Activated CD8-positive, alpha-beta T cell treated with anti-CD3 and anti-CD28 coated beads, Interleukin-2, amount 10 ng/mL, durations not matched to agents 7 days and 5 days (primary cell): ENCODE measurements around the gene SPRN. TPM values are rescaled to one million over a fixed set of nuclear protein-coding genes. Genes with fewer than 3 reads are reported as not detected.

ENCODE experiments used
- ATAC-seq: fragments of 150-1000 bp; cut with Tn5 transposase; one replicate; pipeline ENCODE4 v1.10.0; 2021; ENCODE audit warnings: moderate library complexity
- CTCF ChIA-PET: fragments of 350-600 bp; sonication (Branson Sonifier 250); formaldehyde crosslinking; loops from one replicate; lab custom pipeline; 2021; ENCODE audit warnings: antibody characterized with exemption; lab: Charles Lee
- POLR2A ChIA-PET: fragments of 350-600 bp; sonication (Branson Sonifier 250); formaldehyde crosslinking; loops from one replicate; lab custom pipeline; 2021; ENCODE audit warnings: antibody characterized with exemption; lab: Charles Lee
- DNase-seq: peaks from one replicate; pipeline ENCODE4 v3.0.0-alpha.2; 2020
- H3K27ac Mint-ChIP-seq: one replicate; pipeline ENCODE4 v1.8.0; 2021; ENCODE audit warnings: mild to moderate bottlenecking, mixed read lengths
- H3K27me3 Mint-ChIP-seq: one replicate; pipeline ENCODE4 v1.8.0; 2021; ENCODE audit warnings: low read depth, mixed read lengths
- H3K36me3 Mint-ChIP-seq: one replicate; pipeline ENCODE4 v1.8.0; 2021; ENCODE audit warnings: low read depth, mixed read lengths
- H3K4me1 Mint-ChIP-seq: one replicate; pipeline ENCODE4 v1.8.0; 2021; ENCODE audit warnings: low read depth, mixed read lengths
- H3K4me3 Mint-ChIP-seq: one replicate; pipeline ENCODE4 v1.8.0; 2021; ENCODE audit warnings: mild to moderate bottlenecking, mixed read lengths
- H3K9me3 Mint-ChIP-seq: one replicate; pipeline ENCODE4 v1.8.0; 2022; ENCODE audit warnings: mixed read lengths; ENCODE audit not compliant: insufficient read depth
- total RNA-seq, 2 experiments: library from RNA; stranded (reverse); gene quantifications; one replicate each; pipeline ENCODE4 v1.2.3, GENCODE V29; 2021

The SPRN gene
- total RNA-seq, 2 experiments from 2014 or later: not detected

- no peak for DNase-seq
- ChIA-PET POLR2A (no interaction called here), CTCF (no interaction called here)
- ATAC-seq: no peak
- peaks cover 39% of the 10 kb centered on the region for H3K4me1 Mint-ChIP-seq
- no peaks in the 10 kb centered on the region for H3K9me3 Mint-ChIP-seq
- H3K27ac Mint-ChIP-seq: peak overlapping the region; percentile 45
- H3K4me3 Mint-ChIP-seq: no peak overlapping the region
- peaks cover 54% of the 10 kb centered on the region for H3K36me3 Mint-ChIP-seq
- no peaks in the 10 kb centered on the region for H3K27me3 Mint-ChIP-seq
Observed at GRCh38 chr10:133397938-133398337, 26.5 kb downstream of the SPRN start.

GRCh38 chr10:133396035-133396624 is 28.3 kb downstream of the SPRN start:
- ChIA-PET POLR2A (no interaction called here), CTCF (interaction anchor here (1.3 kb wide), 1 partner anchor 67 kb away, joined by 3 read pairs; no protein-coding TSS in a partner anchor)
- H3K9me3 Mint-ChIP-seq: no peaks in the 10 kb centered on the region
- peak overlapping the region; percentile 90 for H3K27ac Mint-ChIP-seq
- H3K4me1 Mint-ChIP-seq: peaks cover 46% of the 10 kb centered on the region
- H3K4me3 Mint-ChIP-seq: peak overlapping the region; percentile 91
- H3K36me3 Mint-ChIP-seq: peaks cover 43% of the 10 kb centered on the region
- no peaks in the 10 kb centered on the region for H3K27me3 Mint-ChIP-seq
- DNase-seq (no peak), ATAC-seq (no peak)

- H3K4me1 Mint-ChIP-seq: peaks cover 47% of the 10 kb centered on the region
- CTCF ChIA-PET: interaction anchor here (1.3 kb wide), 1 partner anchor 65 kb away, joined by 3 read pairs; no protein-coding TSS in a partner anchor
Observed at GRCh38 chr10:133394801-133395221, 29.6 kb downstream of the SPRN start.

GRCh38 chr10:133394064-133394663 is 30.3 kb downstream of the SPRN start, which contains the start of gene MTG1:
TSS of gene MTG1 (plus strand) at chr10:133394157. CDS start at chr10:133394221, 64 bp downstream.
- Mint-ChIP-seq H3K27ac (peak within 1 kb of the TSS; percentile 90), H3K4me1 (peaks cover 49% of the 10 kb centered on the region), H3K9me3 (no peaks in the 10 kb centered on the region), H3K4me3 (peak within 1 kb of the TSS; percentile 91), H3K36me3 (peaks cover 32% of the 10 kb centered on the region), H3K27me3 (no peaks in the 10 kb centered on the region)
- ChIA-PET POLR2A (no interaction called here), CTCF (no interaction called here)
- ATAC-seq (peak; percentile 81), DNase-seq (peak; percentile 94)

More at GRCh38 chr10:133394801-133395221, 29.6 kb downstream of the SPRN start:
- Mint-ChIP-seq H3K27ac (peak overlapping the region; percentile 90), H3K9me3 (no peaks in the 10 kb centered on the region), H3K36me3 (peaks cover 37% of the 10 kb centered on the region), H3K4me3 (peak overlapping the region; percentile 91), H3K27me3 (no peaks in the 10 kb centered on the region)
- POLR2A ChIA-PET: no interaction called here
- DNase-seq (no peak), ATAC-seq (no peak)

GRCh38 chr10:133393401-133394063 is 30.9 kb downstream of the SPRN start:
- DNase-seq (no peak), ATAC-seq (no peak)
- ChIA-PET CTCF (no interaction called here), POLR2A (no interaction called here)
- H3K27me3 Mint-ChIP-seq: no peaks in the 10 kb centered on the region
- H3K9me3 Mint-ChIP-seq: no peaks in the 10 kb centered on the region
- peaks cover 33% of the 10 kb centered on the region for H3K36me3 Mint-ChIP-seq
- peaks cover 55% of the 10 kb centered on the region for H3K4me1 Mint-ChIP-seq
- peak overlapping the region; percentile 77 for H3K27ac Mint-ChIP-seq
- peak overlapping the region; percentile 91 for H3K4me3 Mint-ChIP-seq

GRCh38 chr10:133391761-133392518 is 32.5 kb downstream of the SPRN start:
- ChIA-PET CTCF (interaction anchor here (1.3 to 2.5 kb wide), 2 partner anchors 9 to 62 kb away, joined by 3 to 8 read pairs; no protein-coding TSS in a partner anchor), POLR2A (interaction anchor here (0.7 to 0.8 kb wide), 2 partner anchors 12 to 351 kb away, joined by 3 read pairs; no protein-coding TSS in a partner anchor)
- Mint-ChIP-seq H3K9me3 (no peaks in the 10 kb centered on the region), H3K4me3 (peak overlapping the region; percentile 15), H3K27me3 (no peaks in the 10 kb centered on the region), H3K4me1 (peaks cover 58% of the 10 kb centered on the region), H3K36me3 (peaks cover 19% of the 10 kb centered on the region), H3K27ac (peak overlapping the region; percentile 99)
- ATAC-seq (no peak), DNase-seq (peak; percentile 21)

GRCh38 chr10:133391249-133391635 is 33.2 kb downstream of the SPRN start:
- no peak for ATAC-seq
- CTCF ChIA-PET: interaction anchor here (0.7 to 2.5 kb wide), 4 partner anchors 10 to 83 kb away, joined by 3 to 8 read pairs (median 4); no protein-coding TSS in a partner anchor
- H3K4me3 Mint-ChIP-seq: no peak overlapping the region
- peaks cover 57% of the 10 kb centered on the region for H3K4me1 Mint-ChIP-seq
- DNase-seq: peak; percentile 13
- peak overlapping the region; percentile 99 for H3K27ac Mint-ChIP-seq
- H3K27me3 Mint-ChIP-seq: no peaks in the 10 kb centered on the region
- no peaks in the 10 kb centered on the region for H3K9me3 Mint-ChIP-seq
- POLR2A ChIA-PET: interaction anchor here (0.7 to 2.7 kb wide), 3 partner anchors 11 to 351 kb away, joined by 3 to 18 read pairs (median 3); partner anchors contain the start of gene PAOX
- peaks cover 15% of the 10 kb centered on the region for H3K36me3 Mint-ChIP-seq

GRCh38 chr10:133390597-133391248 is 33.7 kb downstream of the SPRN start:
- peaks cover 13% of the 10 kb centered on the region for H3K36me3 Mint-ChIP-seq
- DNase-seq (no peak), ATAC-seq (no peak)
- H3K4me1 Mint-ChIP-seq: peaks cover 56% of the 10 kb centered on the region
- POLR2A ChIA-PET: interaction anchor here (0.7 to 2.8 kb wide), 5 partner anchors 10 to 350 kb away, joined by 3 to 18 read pairs (median 5); partner anchors contain the start of genes FUOM and PAOX
- H3K27ac Mint-ChIP-seq: peak overlapping the region; percentile 99
- H3K27me3 Mint-ChIP-seq: no peaks in the 10 kb centered on the region
- CTCF ChIA-PET: interaction anchor here (0.7 to 2.5 kb wide), 5 partner anchors 10 to 83 kb away, joined by 3 to 8 read pairs (median 6); no protein-coding TSS in a partner anchor
- peak overlapping the region; percentile 75 for H3K4me3 Mint-ChIP-seq
- H3K9me3 Mint-ChIP-seq: no peaks in the 10 kb centered on the region

- Mint-ChIP-seq H3K36me3 (peaks cover 3% of the 10 kb centered on the region), H3K4me1 (peaks cover 44% of the 10 kb centered on the region), H3K27ac (peak overlapping the region; percentile 99), H3K4me3 (peak overlapping the region; percentile 87), H3K27me3 (no peaks in the 10 kb centered on the region), H3K9me3 (no peaks in the 10 kb centered on the region)
- DNase-seq (peak; percentile 75), ATAC-seq (peak; percentile 62)
- CTCF ChIA-PET: interaction anchor here (1.5 to 2.5 kb wide), 3 partner anchors 12 to 81 kb away, joined by 5 to 8 read pairs (median 7); no protein-coding TSS in a partner anchor
- POLR2A ChIA-PET: interaction anchor here (0.6 to 2.8 kb wide), 9 partner anchors 9 to 225 kb away, joined by 3 to 18 read pairs (median 3); partner anchors contain the start of genes FUOM and PAOX
Observed at GRCh38 chr10:133388973-133389818, 35.2 kb downstream of the SPRN start.
